Embryonic facial prominence (tissue), 1 donor: ENCODE measurements around the gene RNF4.
"Not testable (repeated sequence)": the region's sequence is repeated elsewhere in the genome, so short reads cannot be mapped to it uniquely, and the experiment has no call there.

Experiments used
- DNase-seq: peaks from one replicate; pipeline ENCODE4 v3.0.0-alpha.2; 2016; ENCODE audit errors: extremely low spot score

RNF4 gene

DNA sequence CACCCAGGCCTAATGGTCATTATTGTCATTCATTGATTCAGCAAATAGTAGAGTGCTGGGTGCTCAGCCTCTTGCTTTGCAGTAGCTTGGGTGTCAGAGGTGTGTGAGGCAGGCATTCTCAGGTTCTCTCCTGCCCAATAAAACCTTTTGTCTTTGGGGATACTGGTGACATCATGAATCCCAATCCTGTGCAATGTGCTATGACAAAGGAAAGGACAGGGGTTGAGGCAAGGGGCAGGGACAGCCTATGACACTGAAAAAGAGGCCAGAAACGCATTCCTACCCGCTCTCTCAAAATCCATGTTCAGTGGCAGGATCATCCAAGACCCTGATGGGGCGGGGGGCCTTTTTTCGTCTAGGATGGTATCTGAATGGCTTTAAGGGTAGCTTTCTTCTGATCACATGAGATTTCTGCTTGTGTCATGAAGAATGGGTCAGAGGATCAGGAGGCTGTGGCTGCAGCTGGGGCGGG is 66.0 kb downstream of the RNF4 start:
- no peak for DNase-seq

DNA sequence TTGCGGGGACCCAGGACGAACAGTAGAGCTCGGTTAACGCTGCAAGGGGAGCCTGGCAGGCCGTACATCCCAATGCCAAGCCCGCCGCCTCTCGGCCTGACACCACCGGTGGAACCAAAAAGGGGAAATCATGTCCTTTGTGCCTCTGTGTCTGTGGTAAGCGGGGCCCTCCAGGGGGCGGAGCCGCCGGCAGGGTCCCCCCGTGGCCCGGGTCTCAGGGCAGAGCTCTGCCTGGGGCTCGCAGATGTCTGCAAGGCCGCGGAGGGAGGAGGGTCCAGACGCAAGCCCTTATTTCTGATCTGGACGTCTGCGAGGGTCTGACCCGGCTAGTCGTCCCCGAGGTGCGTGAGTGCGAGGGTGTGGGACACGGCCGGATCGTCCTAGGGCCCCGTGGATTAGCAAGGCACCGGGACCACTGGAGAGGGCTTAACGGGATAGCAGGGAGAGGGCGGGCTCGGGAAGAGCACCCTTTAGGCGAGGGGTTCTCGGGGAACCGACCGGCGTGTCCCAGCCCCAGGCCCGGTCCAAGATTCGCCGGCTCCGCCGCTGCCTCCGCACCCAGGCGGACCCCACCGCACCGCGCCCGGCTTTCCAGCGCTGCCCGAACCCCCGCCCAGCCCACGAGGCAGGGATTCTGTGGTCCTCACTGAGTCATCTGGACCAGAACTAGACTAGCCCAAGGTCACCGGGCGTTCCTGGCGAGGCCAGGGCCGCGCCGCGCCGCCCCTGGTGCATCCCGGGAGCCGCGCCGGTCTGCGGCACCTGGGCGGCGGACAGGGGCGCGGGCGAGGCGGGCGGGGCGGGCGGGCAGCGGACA is 66.7 kb downstream of the RNF4 start:
- peak; percentile 34 for DNase-seq

DNA sequence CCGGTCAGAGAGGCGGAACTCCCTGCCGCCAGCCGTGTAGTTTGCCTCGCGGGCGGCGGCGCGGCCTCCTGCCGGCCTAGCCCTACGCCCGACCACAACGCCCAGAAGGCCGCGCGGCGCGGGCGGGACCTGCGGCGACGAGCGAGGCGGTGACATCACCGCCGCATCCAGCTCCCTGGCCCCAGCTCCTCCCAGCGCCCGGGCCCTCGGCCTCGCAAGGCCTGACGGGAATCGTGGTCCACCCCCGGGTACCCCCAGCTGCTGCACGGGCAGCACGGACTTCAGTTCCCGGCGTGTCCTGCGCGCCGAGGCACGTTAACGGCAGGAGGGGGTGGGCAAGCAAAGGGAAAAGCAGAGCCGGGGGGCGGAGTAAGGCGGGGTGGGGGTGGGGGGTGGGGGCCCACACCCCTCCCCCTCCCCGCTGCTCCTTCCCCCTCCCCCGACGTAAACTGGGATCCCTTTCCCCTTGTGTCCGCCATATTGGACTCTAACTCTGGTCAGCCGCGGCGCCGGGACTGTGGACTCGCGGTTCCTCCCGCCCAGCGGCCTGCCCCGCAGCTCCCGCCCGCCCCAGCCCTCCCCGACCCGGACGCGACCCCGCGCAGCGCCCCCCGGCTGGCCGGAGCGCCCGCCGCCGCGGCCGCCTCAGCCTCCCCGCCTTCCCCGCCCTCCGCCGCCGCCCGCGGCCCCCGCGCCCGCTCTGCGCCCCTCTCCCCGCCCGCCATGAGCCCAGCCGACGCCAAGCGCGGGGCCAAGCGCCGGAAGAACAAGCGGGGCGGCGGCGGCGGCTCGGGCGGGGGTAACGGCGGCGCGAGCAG is 67.5 kb downstream of the RNF4 start, which contains the start of gene FAM193A:
Gene FAM193A (plus strand): TSS at position 455 of the 818 bp plus-strand sequence. CDS start 269 bp downstream, at position 724.
- peak; percentile 96 for DNase-seq

DNA sequence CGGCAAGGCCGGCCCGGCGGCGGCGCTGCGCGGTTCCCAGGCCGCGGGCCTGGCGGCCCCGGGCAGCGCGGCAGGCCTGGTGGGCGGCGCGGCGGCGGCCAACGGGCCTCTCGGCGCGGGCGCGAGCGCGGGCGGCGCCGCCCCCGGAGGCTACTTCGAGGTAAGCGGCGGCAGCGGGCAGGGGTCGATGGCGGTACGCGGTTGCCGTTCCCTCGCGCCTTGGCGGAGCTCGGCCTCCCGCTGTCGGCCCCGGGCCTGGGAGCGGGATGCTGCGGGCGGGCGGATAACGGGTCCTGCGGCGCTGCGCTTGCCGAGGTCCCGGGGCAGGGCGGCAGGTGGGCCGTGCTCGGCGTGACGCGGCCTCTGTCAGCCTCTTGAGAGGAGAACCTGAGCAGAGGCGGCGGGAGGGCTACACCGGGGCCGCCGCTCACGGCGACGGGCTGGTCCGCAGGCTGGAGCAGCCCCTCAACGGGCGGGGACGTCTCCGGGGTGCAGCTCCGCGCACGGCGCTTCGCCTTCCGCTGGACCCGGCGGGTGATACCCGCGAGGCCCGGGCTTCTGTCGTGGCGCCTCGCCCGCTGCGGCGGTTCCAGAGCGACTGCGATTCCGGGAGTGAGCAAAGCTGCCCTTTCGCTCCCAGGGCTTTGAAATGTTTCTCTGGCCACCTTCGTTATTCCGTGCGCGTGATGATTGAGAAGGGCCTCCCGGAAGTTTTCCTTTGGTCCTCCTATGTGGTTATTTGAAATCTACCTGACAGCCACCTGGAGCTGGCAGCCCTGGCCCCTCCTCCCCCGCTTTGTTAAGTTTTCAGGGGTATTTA is 68.3 kb downstream of the RNF4 start:
- DNase-seq: no peak

DNA sequence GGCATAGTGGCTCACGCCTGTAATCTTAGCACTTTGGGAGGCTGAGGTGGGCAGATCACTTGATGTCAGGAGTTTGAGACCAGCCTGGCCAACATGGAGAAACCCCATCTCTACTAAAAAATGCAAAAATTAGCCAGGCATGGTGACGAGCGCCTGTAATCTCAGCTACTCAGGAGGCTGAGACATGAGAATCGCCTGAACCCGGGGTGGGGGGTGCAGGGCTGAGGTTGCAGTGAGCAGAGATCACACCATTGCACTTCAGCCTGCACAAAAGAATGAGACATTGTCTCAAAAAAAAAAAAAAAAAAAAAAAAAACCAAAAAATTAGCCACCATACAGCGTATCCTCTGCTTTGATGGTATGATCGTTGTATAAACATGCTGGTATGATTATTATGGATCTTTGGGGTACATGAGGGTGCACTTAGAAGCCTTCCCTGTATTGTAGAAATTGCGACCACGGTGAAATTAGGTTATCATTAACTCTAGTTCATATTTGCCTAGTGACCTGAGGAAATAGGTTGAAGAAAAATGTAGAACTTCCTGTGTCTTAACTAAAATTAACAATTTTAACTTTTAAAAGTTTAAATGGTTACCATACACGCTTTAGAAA is 74.8 kb downstream of the RNF4 start:
- DNase-seq: not testable (repeated sequence)

DNA sequence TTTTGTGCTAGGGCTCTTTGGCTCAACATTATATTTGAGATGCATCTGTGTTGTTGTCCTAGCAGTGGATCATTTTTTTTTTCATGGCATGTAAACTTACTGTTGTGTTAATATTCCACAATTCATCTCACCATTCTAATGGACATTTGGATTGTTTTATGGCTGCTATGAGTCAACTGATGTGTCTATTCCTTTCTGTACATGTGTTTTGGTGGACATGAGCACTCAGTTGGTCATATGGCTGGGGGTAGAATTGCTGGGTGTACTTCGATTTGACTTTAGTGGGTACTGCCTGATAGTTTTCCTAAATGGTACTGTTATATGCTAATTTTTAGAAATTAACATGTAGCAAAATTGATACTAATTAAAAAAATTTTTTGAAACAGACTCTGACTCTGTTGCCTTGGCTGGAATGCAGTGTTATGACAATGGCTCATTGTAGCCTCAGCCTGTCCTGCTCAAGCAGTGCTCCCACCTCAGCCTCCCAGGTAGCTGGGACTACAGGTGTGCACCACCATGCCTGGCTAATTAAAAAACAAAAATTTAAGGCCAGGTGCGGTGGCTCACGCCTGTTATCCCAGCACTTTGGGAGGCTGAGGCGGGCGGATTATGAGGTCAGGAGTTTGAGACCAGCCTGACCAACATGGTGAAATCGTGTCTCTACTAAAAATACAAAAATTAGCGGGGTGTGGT is 76.6 kb downstream of the RNF4 start:
- DNase-seq: no peak

DNA sequence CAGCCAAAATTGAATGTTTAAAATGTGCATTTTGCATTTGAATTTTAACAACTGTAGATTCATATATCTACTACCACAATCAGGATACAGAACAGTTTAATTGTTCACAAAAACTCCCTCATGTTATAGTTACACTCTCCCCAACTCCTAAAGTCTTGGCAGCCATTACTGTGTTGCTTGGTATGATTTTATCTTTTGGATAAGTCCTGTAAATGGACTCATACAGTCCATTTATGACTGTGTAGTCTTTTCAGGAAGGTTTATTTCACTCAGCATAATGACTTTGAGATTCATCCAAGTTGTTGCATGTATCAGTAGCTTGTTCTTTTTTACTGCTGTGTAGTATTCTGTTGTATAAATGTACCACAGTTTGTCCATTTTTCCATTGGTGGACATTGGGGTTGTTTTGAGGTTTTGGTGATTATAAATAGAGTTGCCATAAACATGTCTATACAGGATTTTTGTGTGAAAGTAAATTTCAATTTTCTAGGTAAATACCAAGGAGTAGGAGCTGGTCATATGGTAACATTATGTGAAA is 77.4 kb downstream of the RNF4 start:
- DNase-seq: no peak

DNA sequence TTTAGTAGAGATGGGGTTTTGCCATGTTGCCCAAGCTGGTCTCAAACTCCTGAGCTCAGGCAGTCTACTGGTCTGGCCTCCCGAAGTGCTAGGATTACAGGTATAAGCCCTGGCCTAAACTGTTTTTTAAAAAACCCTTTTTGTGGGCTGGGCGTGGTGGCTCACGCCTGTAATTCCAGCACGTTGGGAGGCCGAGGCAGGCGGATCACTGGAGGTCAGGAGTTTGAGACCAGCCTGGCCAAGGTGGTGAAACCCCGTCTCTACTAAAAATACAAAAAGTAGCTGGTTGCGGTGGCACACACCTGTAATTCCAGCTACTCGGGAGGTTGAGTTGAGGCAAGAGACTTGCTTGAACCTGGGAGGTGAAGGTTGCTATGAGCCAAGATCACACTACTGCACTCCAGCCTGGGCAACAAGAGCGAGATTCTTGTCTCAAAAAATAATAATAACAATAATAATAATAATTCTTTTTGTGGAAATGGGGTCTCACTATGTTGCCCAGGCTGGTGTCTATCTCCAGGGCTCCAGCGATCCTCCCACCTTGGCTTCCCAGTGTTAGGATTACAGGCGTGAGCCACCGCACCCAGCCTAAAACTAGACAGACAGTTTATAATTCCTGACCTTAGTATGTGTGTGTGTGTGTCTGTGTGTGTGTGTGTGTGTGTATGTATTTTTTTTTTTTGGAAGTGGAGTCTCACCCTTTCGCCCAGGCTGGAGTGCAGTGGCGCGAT is 78.2 kb downstream of the RNF4 start:
- DNase-seq: not testable (repeated sequence)

DNA sequence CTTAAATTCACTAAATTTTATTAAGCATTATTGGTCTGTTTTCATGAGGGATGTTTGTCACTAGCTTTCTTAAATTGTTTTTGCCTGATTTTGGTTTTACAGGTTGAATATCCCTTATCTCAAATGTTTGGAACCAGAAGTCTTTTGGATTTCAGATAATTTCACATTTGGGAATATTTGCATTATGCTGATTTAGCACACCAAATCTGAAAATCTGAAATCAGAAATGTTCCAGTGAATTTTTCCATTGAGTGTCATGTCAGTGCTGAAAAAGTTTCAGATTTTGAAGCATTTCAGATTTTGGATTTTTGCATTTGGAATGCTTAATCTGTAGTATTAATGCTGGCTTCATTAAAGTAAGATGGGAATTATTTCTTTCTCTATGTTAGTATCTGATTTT is 82.2 kb downstream of the RNF4 start:
- DNase-seq: no peak

DNA sequence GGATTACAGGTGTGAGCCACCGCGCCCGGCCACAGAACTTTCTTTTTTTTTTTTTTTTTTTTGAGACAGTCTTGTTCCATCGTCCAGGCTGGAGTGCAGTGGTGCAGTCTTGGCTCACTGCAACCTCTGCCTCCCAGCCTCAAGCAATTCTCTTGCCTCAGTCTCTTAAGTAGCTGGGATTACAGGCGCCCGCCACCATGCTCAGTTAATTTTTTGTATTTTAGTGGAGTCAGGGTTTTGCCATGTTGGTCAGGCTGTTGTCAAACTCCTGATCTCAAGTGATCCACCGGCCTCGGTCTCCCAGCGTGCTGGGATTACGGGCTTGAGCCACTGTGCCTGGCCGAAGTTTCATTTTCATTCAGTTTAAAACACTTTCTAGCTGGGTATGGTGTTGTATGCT is 83.9 kb downstream of the RNF4 start:
- no peak for DNase-seq

DNA sequence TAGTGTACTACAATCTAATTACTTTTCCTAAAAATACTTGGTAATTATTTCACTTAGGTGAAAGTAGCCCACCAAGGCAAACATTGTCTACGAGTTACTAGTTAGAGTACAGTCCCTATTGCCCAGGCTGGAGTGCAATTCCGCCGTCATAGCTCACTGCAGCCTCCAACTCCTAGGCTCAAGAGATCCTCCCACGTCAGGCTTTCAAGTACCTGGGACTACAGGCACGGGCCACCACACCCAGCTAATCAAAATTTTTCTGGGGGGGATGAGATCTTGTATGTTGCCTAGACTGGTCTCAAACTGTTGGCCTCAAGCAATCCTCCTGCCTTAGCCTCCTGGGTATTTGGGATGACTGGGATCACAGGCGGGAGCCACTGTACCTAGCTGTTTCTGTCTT is 89.4 kb downstream of the RNF4 start:
- no peak for DNase-seq

DNA sequence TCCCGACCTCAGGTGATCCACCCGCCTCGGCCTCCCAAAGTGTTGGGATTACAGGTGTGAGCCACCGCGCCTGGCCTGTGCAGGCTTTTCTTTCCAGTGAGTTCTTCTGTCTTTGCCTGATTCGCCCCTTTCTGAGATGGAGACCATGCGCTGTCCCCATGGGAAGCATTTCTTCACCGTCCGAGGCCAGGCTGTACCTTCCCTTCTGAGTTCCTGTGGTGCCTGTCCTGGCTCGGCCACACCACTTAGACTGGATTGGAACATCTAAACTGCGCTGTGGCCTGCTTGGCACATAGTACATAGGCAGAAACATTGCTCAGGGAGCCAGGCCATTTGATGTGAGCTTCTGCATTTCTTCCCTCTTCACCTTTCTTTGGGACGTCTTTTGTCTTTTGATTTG is 91.3 kb downstream of the RNF4 start:
- DNase-seq: no peak
